PC-9 (cell line): ENCODE data around the gene DCTD. TPM values are rescaled to one million over a fixed set of nuclear protein-coding genes. Genes with fewer than 3 reads are reported as not detected.

Source experiments
- BruUV-seq: library from RNA; stranded (reverse); fragments of 400-500 nt; replicated peaks from 2 replicates; lab custom pipeline; 2021; lab: Mats Ljungman, UMichigan
- CTCF ChIA-PET: fragments of 300-600 bp; sonication (Branson Sonifier 250); formaldehyde crosslinking; loops from one replicate; lab custom pipeline; 2022; ENCODE audit warnings: antibody characterized with exemption; lab: Charles Lee
- POLR2A ChIA-PET: fragments of 300-600 bp; sonication (Branson Sonifier 250); formaldehyde crosslinking; loops from one replicate; lab custom pipeline; 2022; ENCODE audit warnings: antibody characterized with exemption; ENCODE audit not compliant: unreplicated experiment; lab: Charles Lee
- DNase-seq, 2 experiments: peaks; one replicate each; pipeline versions ENCODE4 v3.0.0 to v3.0.0-alpha.2; 2015 to 2022; ENCODE audit warnings: mixed read lengths in 1 of 2
- H2AFZ ChIP-seq: fragments of 200-600 bp; sonication (generic); 2 replicates; pipeline ENCODE4 v1.8.1; 2017; ENCODE audit warnings: antibody characterized with exemption
- H3F3A ChIP-seq: fragments of 200-600 bp; sonication (generic); 2 replicates; pipeline ENCODE4 v1.8.1; 2017; ENCODE audit warnings: antibody characterized with exemption, mild to moderate bottlenecking, low read depth; ENCODE audit not compliant: insufficient read depth
- H3K27ac ChIP-seq: fragments of 200-600 bp; sonication (generic); 2 replicates; pipeline ENCODE4 v1.6.1; 2016; ENCODE audit warnings: mixed run types
- H3K27me3 ChIP-seq: fragments of 200-600 bp; sonication (generic); 2 replicates; pipeline ENCODE4 v1.6.1; 2016; ENCODE audit warnings: low read depth, mixed run types; ENCODE audit not compliant: insufficient read depth
- H3K36me3 ChIP-seq: fragments of 200-600 bp; sonication (generic); 2 replicates; pipeline ENCODE4 v1.6.1; 2016; ENCODE audit warnings: low read depth, mixed run types
- H3K4me1 ChIP-seq: fragments of 200-600 bp; sonication (generic); replicated peaks from 2 replicates; pipeline ENCODE4 v1.6.1; 2016; ENCODE audit warnings: mixed run types; ENCODE audit not compliant: insufficient read depth
- H3K4me2 ChIP-seq: fragments of 200-600 bp; sonication (generic); 2 replicates; pipeline ENCODE4 v1.6.1; 2017; ENCODE audit warnings: mixed run types
- H3K4me3 ChIP-seq: fragments of 200-600 bp; sonication (generic); 2 replicates; pipeline ENCODE4 v1.6.1; 2016; ENCODE audit warnings: mixed run types
- H3K79me2 ChIP-seq: fragments of 200-600 bp; sonication (generic); 2 replicates; pipeline ENCODE4 v1.6.1; 2017; ENCODE audit warnings: low read depth, mixed run types
- H3K9me2 ChIP-seq: fragments of 200-600 bp; sonication (generic); 2 replicates; pipeline ENCODE4 v1.8.1; 2017; ENCODE audit warnings: mild to moderate bottlenecking; ENCODE audit not compliant: insufficient read depth
- H3K9me3 ChIP-seq: fragments of 200-600 bp; sonication (generic); 2 replicates; pipeline ENCODE4 v1.8.1; 2016; ENCODE audit warnings: low read depth; ENCODE audit not compliant: insufficient read depth
- H4K20me1 ChIP-seq: fragments of 200-600 bp; sonication (generic); 2 replicates; pipeline ENCODE4 v1.8.1; 2017; ENCODE audit not compliant: insufficient read depth
- CTCF ChIP-seq: fragments of 200-600 bp; sonication (generic); conservative IDR thresholded peaks from 2 replicates; pipeline ENCODE4 v1.6.1; 2017; ENCODE audit warnings: mixed run types, antibody characterized with exemption, mild to moderate bottlenecking, moderate library complexity
- EZH2 ChIP-seq: fragments of 200-600 bp; sonication (generic); IDR thresholded peaks from 2 replicates; pipeline ENCODE4 v1.8.0; 2017; ENCODE audit warnings: antibody characterized with exemption, low read depth
- intact Hi-C: fragments of 100-400 bp; cut with micrococcal nuclease; formaldehyde crosslinking; loops from one replicate; pipeline ENCODE4 v1.10.0; 2022; ENCODE audit not compliant: unreplicated experiment
- total RNA-seq: library from RNA; stranded (reverse); gene quantifications from 2 replicates; pipeline ENCODE4 v1.2.3, GENCODE V29; 2021

DCTD gene
- total RNA-seq, 1 experiment from 2014 or later, result 116 TPM

GRCh38 chr4:182884040-182884439 is 33.1 kb downstream of the DCTD start:
- BruUV-seq, result no TSS peak
- no peaks in the 10 kb centered on the region for H3K9me2 ChIP-seq
- no peak overlapping the region for H3K4me3 ChIP-seq
- H3K27me3 ChIP-seq, result no peaks in the 10 kb centered on the region
- ChIA-PET CTCF (no interaction called here), POLR2A (interaction anchor here (0.6 kb wide), 1 partner anchor 560 kb away, joined by 3 read pairs; no protein-coding TSS in a partner anchor)
- no peak overlapping the region for H3K27ac ChIP-seq
- no peaks in the 10 kb centered on the region for H4K20me1 ChIP-seq
- intact Hi-C loops, result no loop called here
- no peaks in the 10 kb centered on the region for H3F3A ChIP-seq
- H3K36me3 ChIP-seq, result no peaks in the 10 kb centered on the region
- H3K4me1 ChIP-seq, result no peaks in the 10 kb centered on the region
- no peak overlapping the region for H3K4me2 ChIP-seq
- H3K9me3 ChIP-seq, result no peaks in the 10 kb centered on the region; the same call in 1 of the 2 replicates
- TF ChIP-seq EZH2, result no peak
- TF ChIP-seq CTCF, result no peak
- no peaks in the 10 kb centered on the region for H3K79me2 ChIP-seq
- DNase-seq, result no peak
- H2AFZ ChIP-seq, result no peak overlapping the region

GRCh38 chr4:182883351-182883750 is 33.8 kb downstream of the DCTD start:
- no peaks in the 10 kb centered on the region for H3F3A ChIP-seq
- H3K4me3 ChIP-seq, result no peak overlapping the region
- H3K9me2 ChIP-seq, result no peaks in the 10 kb centered on the region
- ChIA-PET CTCF (no interaction called here), POLR2A (interaction anchor here (0.6 kb wide), 1 partner anchor 560 kb away, joined by 3 read pairs; no protein-coding TSS in a partner anchor)
- H3K4me2 ChIP-seq, result no peak overlapping the region
- no peak overlapping the region for H2AFZ ChIP-seq
- H3K4me1 ChIP-seq, result no peaks in the 10 kb centered on the region
- no peaks in the 10 kb centered on the region for H3K27me3 ChIP-seq
- no peaks in the 10 kb centered on the region for H3K36me3 ChIP-seq
- no peaks in the 10 kb centered on the region for H4K20me1 ChIP-seq
- DNase-seq, result no peak
- intact Hi-C loops, result no loop called here
- BruUV-seq, result no TSS peak
- H3K79me2 ChIP-seq, result no peaks in the 10 kb centered on the region
- H3K27ac ChIP-seq, result no peak overlapping the region
- H3K9me3 ChIP-seq, result no peaks in the 10 kb centered on the region; the same call in 1 of the 2 replicates
- no peak for TF ChIP-seq CTCF
- TF ChIP-seq EZH2, result no peak

- Histone ChIP-seq H3F3A (no peaks in the 10 kb centered on the region), H4K20me1 (no peaks in the 10 kb centered on the region), H3K27ac (no peak overlapping the region), H3K9me2 (no peaks in the 10 kb centered on the region), H3K4me3 (no peak overlapping the region), H3K27me3 (no peaks in the 10 kb centered on the region), H3K4me2 (no peak overlapping the region), H3K79me2 (no peaks in the 10 kb centered on the region), H3K9me3 (no peaks in the 10 kb centered on the region; the same call in 1 of the 2 replicates), H3K36me3 (no peaks in the 10 kb centered on the region), H3K4me1 (no peaks in the 10 kb centered on the region), H2AFZ (no peak overlapping the region)
- TF ChIP-seq CTCF, result no peak
- no peak for TF ChIP-seq EZH2
- no TSS peak for BruUV-seq
- CTCF ChIA-PET, result no interaction called here
- POLR2A ChIA-PET, result no interaction called here
- DNase-seq, result no peak
- intact Hi-C loops, result no loop called here
Observed at GRCh38 chr4:182881914-182882313, 35.3 kb downstream of the DCTD start.
